HK-2 (cell line): ENCODE measurements around the gene DCAF6.

ENCODE experiments used
- DNase-seq: peaks from one replicate; pipeline ENCODE4 v3.0.0-alpha.2; 2018; ENCODE audit not compliant: unreplicated experiment

Gene DCAF6

GRCh38 chr1:168104535-168104934 lies 168.1 kb downstream of the DCAF6 start:
- no peak for DNase-seq

GRCh38 chr1:168105846-168106245 lies 169.4 kb downstream of the DCAF6 start:
- no peak for DNase-seq

- DNase-seq: no peak
Observed at GRCh38 chr1:168106274-168106673, 169.8 kb downstream of the DCAF6 start.

DNA sequence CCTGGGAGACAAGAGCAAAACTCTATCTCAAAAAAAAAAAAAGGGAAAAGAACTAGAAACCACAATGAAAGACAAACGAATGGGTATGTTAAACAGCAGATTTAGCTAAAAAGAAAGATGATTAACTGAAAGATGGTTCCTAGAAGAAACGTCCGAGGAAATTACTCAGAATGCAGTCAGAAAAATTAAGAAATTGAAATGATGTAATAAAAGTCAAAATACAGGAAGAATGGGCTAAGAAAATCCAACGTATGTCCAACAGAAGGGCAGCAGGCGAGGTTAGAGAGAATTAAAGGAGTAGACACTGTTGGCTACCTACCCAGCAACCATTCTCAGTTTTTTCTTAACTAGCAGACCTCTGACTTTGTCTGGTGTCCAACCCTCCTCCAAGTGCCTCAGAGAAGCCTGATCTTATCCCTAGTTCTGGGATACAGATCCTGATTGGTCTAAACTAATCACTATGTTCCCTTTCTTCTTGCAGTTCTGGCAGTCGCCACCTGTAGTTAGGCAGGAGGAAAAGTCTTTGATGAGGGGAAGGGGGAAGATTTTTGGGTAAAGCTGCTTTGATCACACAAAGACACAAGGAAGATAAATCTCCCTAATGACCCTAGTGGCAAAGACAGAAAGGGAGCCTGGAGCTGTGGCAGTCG lies 174.5 kb downstream of the DCAF6 start:
- no peak for DNase-seq

DNA sequence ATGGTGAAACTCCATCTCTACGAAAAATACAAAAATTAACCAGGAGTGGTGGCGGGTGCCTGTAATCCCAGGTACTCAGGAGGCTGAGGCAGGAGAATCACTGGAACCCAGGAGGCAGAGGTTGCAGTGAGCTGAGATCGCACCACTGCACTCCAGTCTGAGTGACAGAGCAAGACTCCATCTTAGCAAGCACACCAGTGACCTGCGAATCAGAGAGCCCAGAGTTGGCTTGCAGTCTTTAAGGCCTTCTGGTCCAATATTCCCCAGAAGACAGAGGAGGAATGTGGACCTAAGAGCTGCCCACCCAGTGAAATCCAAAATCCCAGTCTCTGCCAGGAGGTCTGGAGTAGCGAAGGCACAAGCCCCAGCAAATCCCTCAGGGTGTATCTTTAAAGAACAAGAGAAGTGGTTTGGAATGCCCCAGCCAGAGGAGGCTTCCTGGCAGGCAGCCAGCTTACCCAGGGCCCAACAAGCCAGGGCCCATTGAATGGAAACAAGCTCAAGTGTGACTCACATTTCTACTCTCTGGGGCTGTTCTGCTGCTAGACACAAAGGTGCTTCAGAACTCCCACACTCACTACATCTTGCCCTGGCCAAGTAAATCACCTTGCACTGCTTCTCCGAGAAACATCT lies 176.3 kb downstream of the DCAF6 start:
- DNase-seq: peak; percentile 77

DNA sequence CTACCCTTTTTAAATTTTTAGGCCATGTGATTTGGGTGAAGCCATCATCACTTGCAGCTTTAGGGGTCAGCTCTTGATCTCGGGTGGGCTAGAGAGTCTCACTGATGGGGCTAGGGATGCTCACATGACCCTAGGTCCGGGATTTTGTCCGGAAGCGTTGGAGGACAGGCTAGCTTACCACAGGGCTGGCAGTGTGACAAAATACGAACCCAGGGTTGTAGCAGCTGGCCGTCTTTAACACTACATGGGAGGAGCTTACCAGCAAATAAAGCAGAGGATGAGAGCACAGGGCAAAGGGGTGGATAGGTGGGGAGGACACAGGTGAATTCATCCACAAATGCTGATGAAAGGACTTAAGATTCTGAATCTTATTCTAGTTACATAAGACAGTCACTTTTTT lies 178.4 kb downstream of the DCAF6 start:
- no peak for DNase-seq

GRCh38 chr1:168116327-168116799 lies 179.9 kb downstream of the DCAF6 start:
- no peak for DNase-seq

DNA sequence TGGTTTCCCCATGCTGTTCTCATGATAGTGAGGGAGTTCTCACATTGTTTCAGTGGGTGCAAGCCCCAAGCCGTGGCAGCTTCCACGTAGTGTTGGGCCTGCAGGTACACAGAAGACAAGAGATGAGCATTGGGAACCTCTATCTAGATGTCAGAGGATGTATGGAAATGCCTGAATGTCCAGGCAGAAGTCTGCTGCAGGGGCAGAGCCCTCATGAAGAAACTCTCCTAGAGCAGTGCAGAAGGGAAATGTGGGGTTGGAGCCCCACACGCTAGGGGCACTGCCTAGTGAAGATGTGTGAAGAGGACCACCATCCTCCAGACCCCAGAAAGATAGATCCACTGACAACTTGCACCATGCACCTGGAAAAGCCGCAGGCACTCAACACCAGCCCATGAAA lies 183.3 kb downstream of the DCAF6 start:
- no peak for DNase-seq

DNA sequence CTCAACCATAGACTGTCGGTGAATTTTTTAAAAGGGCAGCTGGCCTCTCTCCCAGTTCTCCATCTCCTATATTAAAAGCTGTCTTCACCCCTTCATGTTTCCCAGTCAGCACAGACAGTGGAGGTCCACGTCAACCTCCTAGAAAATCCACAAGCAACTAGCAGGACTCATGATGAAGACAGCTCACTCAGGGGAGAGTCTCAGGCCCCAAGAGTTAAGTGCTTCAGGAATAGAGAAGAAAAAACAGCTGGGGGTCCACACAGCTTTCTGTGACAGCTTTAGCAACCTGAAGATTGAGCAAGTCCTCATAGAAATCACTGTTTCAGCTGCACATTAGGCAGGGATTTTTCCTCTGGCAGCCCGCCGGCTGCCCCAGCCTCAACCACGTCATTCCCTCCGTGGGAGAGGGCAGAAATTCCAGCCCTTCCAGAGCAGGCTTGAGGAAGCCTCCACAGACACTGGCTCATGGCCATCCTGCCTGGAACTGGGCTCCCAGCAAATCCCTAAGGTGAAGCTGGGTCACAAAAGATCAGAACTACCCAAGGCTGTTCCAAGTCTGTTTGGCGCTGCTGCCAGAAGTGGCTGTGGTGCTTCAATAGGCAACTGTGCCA lies 185.0 kb downstream of the DCAF6 start:
- DNase-seq: no peak

DNA sequence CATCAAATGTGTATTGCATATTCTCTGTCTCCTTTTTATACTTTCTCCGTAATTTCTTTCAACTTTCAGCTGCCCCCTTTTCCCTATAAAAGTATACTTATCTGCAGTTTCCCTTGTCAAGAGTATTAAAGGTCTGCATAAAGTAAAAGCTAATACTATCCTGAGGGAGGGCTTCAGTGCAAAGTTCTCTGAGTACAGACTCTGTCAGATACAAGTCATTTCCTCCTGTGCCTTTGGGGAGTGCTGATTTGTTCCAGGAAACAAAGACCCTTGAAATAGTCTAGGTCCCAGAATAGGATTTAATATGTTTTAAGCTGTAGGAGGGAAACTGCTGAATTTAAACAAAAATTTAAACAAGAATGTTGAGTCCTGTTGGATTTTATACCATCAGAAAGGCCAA lies 188.6 kb downstream of the DCAF6 start:
- no peak for DNase-seq
